Activated CD8-positive, alpha-beta T cell treated with anti-CD3 and anti-CD28 coated beads for 36 hours (primary cell): ENCODE results near the gene SZRD1. TPM values are rescaled to one million over a fixed set of nuclear protein-coding genes. Genes with fewer than 3 reads are reported as not detected.

ENCODE experiments used
- ATAC-seq: fragments of 200-7000 bp; cut with Tn5 transposase; one replicate; pipeline ENCODE4 v1.10.0; 2021; ENCODE audit warnings: mild to moderate bottlenecking, moderate library complexity
- CTCF ChIA-PET: fragments of 350-600 bp; sonication (Branson Sonifier 250); formaldehyde crosslinking; loops from one replicate; lab custom pipeline; 2021; ENCODE audit warnings: antibody characterized with exemption; lab: Charles Lee
- POLR2A ChIA-PET: fragments of 350-600 bp; sonication (Branson Sonifier 250); formaldehyde crosslinking; loops from one replicate; lab custom pipeline; 2021; ENCODE audit warnings: antibody characterized with exemption; lab: Charles Lee
- DNase-seq: peaks from one replicate; pipeline ENCODE4 v3.0.0-alpha.2; 2020
- H3K27ac Mint-ChIP-seq: one replicate; pipeline ENCODE4 v1.8.0; 2021; ENCODE audit warnings: mild to moderate bottlenecking, mixed read lengths
- H3K27me3 Mint-ChIP-seq: one replicate; pipeline ENCODE4 v1.8.0; 2021; ENCODE audit warnings: mixed read lengths
- H3K36me3 Mint-ChIP-seq: one replicate; pipeline ENCODE4 v1.8.0; 2021; ENCODE audit warnings: low read depth, mixed read lengths
- H3K4me1 Mint-ChIP-seq: one replicate; pipeline ENCODE4 v1.8.0; 2021; ENCODE audit warnings: low read depth, mixed read lengths
- H3K4me3 Mint-ChIP-seq: one replicate; pipeline ENCODE4 v1.8.0; 2021; ENCODE audit warnings: mild to moderate bottlenecking, moderate library complexity, mixed read lengths
- H3K9me3 Mint-ChIP-seq: one replicate; pipeline ENCODE4 v1.8.0; 2021; ENCODE audit warnings: mixed read lengths
- CTCF ChIP-seq: fragments of 200-600 bp; IDR thresholded peaks from one replicate; pipeline ENCODE4 v1.8.0; 2022; ENCODE audit warnings: antibody characterized with exemption, mild to moderate bottlenecking
- intact Hi-C: fragments of 100-400 bp; cut with micrococcal nuclease; formaldehyde crosslinking; loops from one replicate; pipeline ENCODE4 v1.10.0; 2022
- total RNA-seq, 2 experiments: library from RNA; stranded (reverse); gene quantifications; one replicate each; pipeline ENCODE4 v1.2.3, GENCODE V29; 2021

Gene SZRD1
- total RNA-seq, 2 experiments from 2014 or later = 175 to 177 TPM

- H3K9me3 Mint-ChIP-seq = no peaks in the 10 kb centered on the region
- ChIA-PET CTCF (interaction anchor here (0.8 kb wide), 1 partner anchor 44 kb away, joined by 4 read pairs; the partner anchor contains the start of gene NECAP2), POLR2A (interaction anchor here (0.8 kb wide), 1 partner anchor 21 kb away, joined by 3 read pairs; no protein-coding TSS in a partner anchor)
- no peak for ATAC-seq
- H3K27me3 Mint-ChIP-seq = no peaks in the 10 kb centered on the region
- H3K4me3 Mint-ChIP-seq = no peak overlapping the region
- peak overlapping the region; percentile 83 for H3K27ac Mint-ChIP-seq
- no peak for TF ChIP-seq CTCF
- DNase-seq = no peak
- peaks cover 40% of the 10 kb centered on the region for H3K4me1 Mint-ChIP-seq
- intact Hi-C loops = no loop called here
- H3K36me3 Mint-ChIP-seq = peaks cover 44% of the 10 kb centered on the region
Measured at GRCh38 chr1:16396591-16396990, 29.5 kb downstream of the SZRD1 start.

- H3K4me1 Mint-ChIP-seq = peaks cover 35% of the 10 kb centered on the region
- H3K4me3 Mint-ChIP-seq = no peak overlapping the region
- ChIA-PET POLR2A (no interaction called here), CTCF (interaction anchor here (0.8 kb wide), 1 partner anchor 43 kb away, joined by 4 read pairs; the partner anchor contains the start of gene NECAP2)
- no peak for TF ChIP-seq CTCF
- peak overlapping the region; percentile 83 for H3K27ac Mint-ChIP-seq
- H3K27me3 Mint-ChIP-seq = no peaks in the 10 kb centered on the region
- peaks cover 41% of the 10 kb centered on the region for H3K36me3 Mint-ChIP-seq
- intact Hi-C loops = no loop called here
- H3K9me3 Mint-ChIP-seq = no peaks in the 10 kb centered on the region
- no peak for ATAC-seq
- DNase-seq = no peak
Measured at GRCh38 chr1:16397120-16397519, 30.1 kb downstream of the SZRD1 start.

- ChIA-PET POLR2A (no interaction called here), CTCF (no interaction called here)
- no peak for DNase-seq
- intact Hi-C loops = no loop called here
- no peaks in the 10 kb centered on the region for H3K27me3 Mint-ChIP-seq
- peaks cover 22% of the 10 kb centered on the region for H3K4me1 Mint-ChIP-seq
- ATAC-seq = no peak
- H3K9me3 Mint-ChIP-seq = no peaks in the 10 kb centered on the region
- no peak overlapping the region for H3K4me3 Mint-ChIP-seq
- no peak for TF ChIP-seq CTCF
- H3K36me3 Mint-ChIP-seq = peaks cover 28% of the 10 kb centered on the region
- peak overlapping the region; percentile 83 for H3K27ac Mint-ChIP-seq
Measured at GRCh38 chr1:16398371-16398953, 31.4 kb downstream of the SZRD1 start.

GRCh38 chr1:16402742-16403141 lies 35.7 kb downstream of the SZRD1 start:
- Mint-ChIP-seq H3K36me3 (peaks cover 7% of the 10 kb centered on the region), H3K27me3 (no peaks in the 10 kb centered on the region), H3K4me3 (no peak overlapping the region), H3K9me3 (no peaks in the 10 kb centered on the region), H3K27ac (no peak overlapping the region), H3K4me1 (peaks cover 4% of the 10 kb centered on the region)
- DNase-seq (no peak), ATAC-seq (no peak)
- intact Hi-C loops = no loop called here
- ChIA-PET POLR2A (no interaction called here), CTCF (interaction anchor here (1.1 kb wide), 1 partner anchor 38 kb away, joined by 3 read pairs; the partner anchor contains the start of gene NECAP2)
- no peak for TF ChIP-seq CTCF

- POLR2A ChIA-PET = no interaction called here
- Mint-ChIP-seq H3K27ac (no peak overlapping the region), H3K36me3 (no peaks in the 10 kb centered on the region), H3K27me3 (no peaks in the 10 kb centered on the region), H3K9me3 (no peaks in the 10 kb centered on the region), H3K4me3 (no peak overlapping the region), H3K4me1 (no peaks in the 10 kb centered on the region)
- CTCF ChIA-PET = no interaction called here
- DNase-seq (no peak), ATAC-seq (no peak)
- intact Hi-C loops = no loop called here
- no peak for TF ChIP-seq CTCF
Measured at GRCh38 chr1:16405441-16405840, 38.4 kb downstream of the SZRD1 start.
